GM23338 (cell line): ENCODE results near the gene ITGA1. TPM values are rescaled to one million over a fixed set of nuclear protein-coding genes. Genes with fewer than 3 reads are reported as not detected.
A peak's percentile ranks its signal among the peaks of the same experiment; 100 is the strongest.

Experiments used
- ATAC-seq: fragments of 200-7000 bp; cut with Tn5 transposase; 3 replicates; pipeline ENCODE4 v1.9.1; 2020
- DNase-seq: peaks from one replicate; pipeline ENCODE4 v3.0.0-alpha.2; 2015; ENCODE audit warnings: low spot score
- H2AFZ ChIP-seq: fragments of 200-600 bp; sonication (generic); 2 replicates; pipeline ENCODE4 v1.8.0; 2016; ENCODE audit warnings: antibody characterized with exemption, mild to moderate bottlenecking, moderate library complexity
- H3F3A ChIP-seq: fragments of 200-600 bp; sonication (generic); replicated peaks from 2 replicates; pipeline ENCODE4 v1.8.0; 2017; ENCODE audit warnings: antibody characterized with exemption, mixed run types, low read depth
- H3K27ac ChIP-seq: fragments of 200-600 bp; sonication (generic); 2 replicates; pipeline ENCODE4 v1.6.1; 2016; ENCODE audit warnings: low read depth
- H3K27me3 ChIP-seq: fragments of 200-600 bp; sonication (generic); 2 replicates; pipeline ENCODE4 v1.8.0; 2016; ENCODE audit warnings: mild to moderate bottlenecking, mixed run types, moderate library complexity; ENCODE audit not compliant: insufficient read depth
- H3K36me3 ChIP-seq: fragments of 200-600 bp; sonication (generic); 2 replicates; pipeline ENCODE4 v1.8.0; 2016; ENCODE audit warnings: mild to moderate bottlenecking; ENCODE audit not compliant: insufficient read depth
- H3K4me1 ChIP-seq: fragments of 200-600 bp; sonication (generic); 2 replicates; pipeline ENCODE4 v1.8.0; 2016; ENCODE audit warnings: mild to moderate bottlenecking, moderate library complexity; ENCODE audit not compliant: insufficient read depth
- H3K4me2 ChIP-seq: fragments of 200-600 bp; sonication (generic); 2 replicates; pipeline ENCODE4 v1.7.1; 2017; ENCODE audit warnings: mixed run types
- H3K4me3 ChIP-seq: fragments of 200-600 bp; sonication (generic); 2 replicates; pipeline ENCODE4 v1.6.1; 2016; ENCODE audit warnings: mixed run types
- H3K79me2 ChIP-seq: fragments of 200-600 bp; sonication (generic); replicated peaks from 2 replicates; pipeline ENCODE4 v1.8.0; 2017; ENCODE audit warnings: mild to moderate bottlenecking; ENCODE audit not compliant: insufficient read depth
- H3K9me2 ChIP-seq: fragments of 200-600 bp; sonication (generic); 2 replicates; pipeline ENCODE4 v1.8.0; 2017; ENCODE audit not compliant: insufficient read depth
- H4K20me1 ChIP-seq: fragments of 200-600 bp; sonication (generic); replicated peaks from 2 replicates; pipeline ENCODE4 v1.8.0; 2017; ENCODE audit warnings: mild to moderate bottlenecking; ENCODE audit not compliant: insufficient read depth
- H3K27ac Mint-ChIP-seq: 2 replicates; pipeline ENCODE4 v1.8.0; 2020; ENCODE audit warnings: inconsistent platforms, mild to moderate bottlenecking, moderate library complexity, mixed read lengths
- H3K27me3 Mint-ChIP-seq: 3 replicates; pipeline ENCODE4 v1.8.0; 2022; ENCODE audit warnings: low read depth, mild to moderate bottlenecking, moderate library complexity, mixed read lengths, inconsistent platforms; ENCODE audit not compliant: insufficient read depth, poor library complexity
- H3K36me3 Mint-ChIP-seq: 3 replicates; pipeline ENCODE4 v1.8.0; 2021; ENCODE audit warnings: low read depth, mild to moderate bottlenecking, inconsistent platforms, moderate library complexity, mixed read lengths
- H3K4me1 Mint-ChIP-seq: 3 replicates; pipeline ENCODE4 v1.8.0; 2020; ENCODE audit warnings: mild to moderate bottlenecking, inconsistent platforms, mixed read lengths
- H3K4me3 Mint-ChIP-seq: 3 replicates; pipeline ENCODE4 v1.8.0; 2021; ENCODE audit warnings: moderate library complexity, mild to moderate bottlenecking, inconsistent platforms, mixed read lengths
- H3K9me3 Mint-ChIP-seq: 3 replicates; pipeline ENCODE4 v1.8.0; 2020; ENCODE audit warnings: moderate library complexity, mild to moderate bottlenecking, inconsistent platforms, mixed read lengths
- CREB1 ChIP-seq: fragments of 250-450 bp; sonication (Bioruptor Pico); IDR thresholded peaks from 2 replicates; pipeline ENCODE4 v1.5.0; 2020; ENCODE audit warnings: low read depth, mild to moderate bottlenecking, moderate library complexity
- CTCF ChIP-seq, 2 experiments: fragments of 200-600 bp in 1 of 2; sonication (generic) in 1 of 2; conservative IDR thresholded peaks; 2 replicates each; pipeline versions ENCODE4 v1.5.1 to v1.6.1; 2016 to 2017; ENCODE audit warnings: antibody characterized with exemption in 2 of 2, low read depth in 2 of 2, mild to moderate bottlenecking in 2 of 2, moderate library complexity in 1 of 2
- JUNB ChIP-seq: IDR thresholded peaks from one replicate; pipeline ENCODE4 v1.6.1; 2016; ENCODE audit warnings: antibody characterized with exemption; ENCODE audit not compliant: unreplicated experiment
- NANOG ChIP-seq: IDR thresholded peaks from 2 replicates; pipeline ENCODE4 v1.6.1; 2016; ENCODE audit warnings: antibody characterized with exemption, borderline replicate concordance
- POLR2AphosphoS5 ChIP-seq: IDR thresholded peaks from 2 replicates; pipeline ENCODE4 v1.6.1; 2016; ENCODE audit warnings: antibody characterized with exemption, low read depth
- REST ChIP-seq: IDR thresholded peaks from one replicate; pipeline ENCODE4 v1.6.1; 2018; ENCODE audit warnings: antibody characterized with exemption; ENCODE audit not compliant: unreplicated experiment
- STAT1 ChIP-seq: IDR thresholded peaks from one replicate; pipeline ENCODE4 v1.6.1; 2016; ENCODE audit warnings: antibody characterized with exemption; ENCODE audit not compliant: unreplicated experiment
- ZNF331 ChIP-seq: fragments of 250-450 bp; sonication (Bioruptor Pico); IDR thresholded peaks from 2 replicates; pipeline ENCODE4 v1.5.0; 2020; ENCODE audit warnings: low read depth, mild to moderate bottlenecking, moderate library complexity
- ZNF462 ChIP-seq: fragments of 250-450 bp; sonication (Bioruptor Pico); IDR thresholded peaks from 2 replicates; pipeline ENCODE4 v1.5.0; 2020; ENCODE audit warnings: mild to moderate bottlenecking, moderate library complexity
- polyA plus RNA-seq: library from polyadenylated mRNA; unstranded; fragments of >200 nt; fragmentation: Nextera tagmentation; extraction: Ambion mirVana; gene quantifications from 2 replicates; pipeline ENCODE4 v1.2.1, GENCODE V29; 2016
- total RNA-seq: library from RNA; depleted of rRNA; stranded (reverse); fragments of >200 nt; shearing (Covaris generic); gene quantifications from 2 replicates; pipeline ENCODE4 v1.2.3, GENCODE V29; 2014

The ITGA1 gene
- total and polyA plus RNA-seq, 2 experiments from 2014 or later: 1.8 to 4.9 TPM

- peak overlapping the region; percentile 94; the same call in 1 of the 2 replicates for H2AFZ ChIP-seq
- TF ChIP-seq STAT1 (no peak), NANOG (no peak)
- H3K27me3 Mint-ChIP-seq: peaks cover 11% of the 10 kb centered on the region
Measured at GRCh38 chr5:52990528-52990925, 202.8 kb downstream of the ITGA1 start.

GRCh38 chr5:52993367-52993766 is 205.7 kb downstream of the ITGA1 start:
- Histone ChIP-seq H3K4me1 (peaks cover 9% of the 10 kb centered on the region), H3K4me2 (no peak overlapping the region), H3K4me3 (no peak overlapping the region), H3K79me2 (0 out of 2 replicates have a peak, but pooled peaks cover 4% of the 10 kb centered on the region), H3K9me2 (no peaks in the 10 kb centered on the region; the same call in 1 of the 2 replicates), H3K36me3 (no peaks in the 10 kb centered on the region), H3F3A (no peaks in the 10 kb centered on the region; the same call in 1 of the 2 replicates), H3K27ac (no peak overlapping the region), H4K20me1 (no peaks in the 10 kb centered on the region; the same call in 1 of the 2 replicates), H2AFZ (no peak overlapping the region), H3K27me3 (peaks cover 14% of the 10 kb centered on the region)
- DNase-seq (no peak), ATAC-seq (no peak)
- Mint-ChIP-seq H3K4me1 (peaks cover 10% of the 10 kb centered on the region; the same call in 2 of the 3 replicates), H3K27ac (no peak overlapping the region), H3K27me3 (peaks cover 9% of the 10 kb centered on the region), H3K9me3 (no peaks in the 10 kb centered on the region), H3K36me3 (no peaks in the 10 kb centered on the region), H3K4me3 (no peak overlapping the region)
- TF ChIP-seq CTCF (conservative IDR thresholded peaks at IDR 0.05; ENCODE audit: low read depth in 2 of 2) (no peak), CREB1 (CRISPR knock-in tag) (no peak), STAT1 (no peak), POLR2AphosphoS5 (no peak), JUNB (no peak), ZNF331 (CRISPR knock-in tag) (no peak), REST (no peak), ZNF462 (CRISPR knock-in tag) (no peak)

More at GRCh38 chr5:52990528-52990925, 202.8 kb downstream of the ITGA1 start:
- H3K4me1 Mint-ChIP-seq: peaks cover 10% of the 10 kb centered on the region; the same call in 2 of the 3 replicates
- no peaks in the 10 kb centered on the region for H3K36me3 ChIP-seq
- no peaks in the 10 kb centered on the region; the same call in 1 of the 2 replicates for H3F3A ChIP-seq
- peaks cover 26% of the 10 kb centered on the region for H3K27me3 ChIP-seq
- H3K36me3 Mint-ChIP-seq: no peaks in the 10 kb centered on the region
- H3K4me3 ChIP-seq: peak overlapping the region; percentile 88
- peak overlapping the region; percentile 85 for H3K4me3 Mint-ChIP-seq
- ATAC-seq: no peak
- H3K4me2 ChIP-seq: peak overlapping the region; percentile 87
- no peak for DNase-seq
- no peak overlapping the region for H3K27ac Mint-ChIP-seq
- no peak overlapping the region for H3K27ac ChIP-seq
- H3K4me1 ChIP-seq: peaks cover 9% of the 10 kb centered on the region
- no peaks in the 10 kb centered on the region for H3K79me2 ChIP-seq
- H3K9me2 ChIP-seq: no peaks in the 10 kb centered on the region; the same call in 1 of the 2 replicates
- no peaks in the 10 kb centered on the region for H3K9me3 Mint-ChIP-seq
- no peaks in the 10 kb centered on the region; the same call in 1 of the 2 replicates for H4K20me1 ChIP-seq
